Measurements from ENCODE around the gene NAXE.
A peak's percentile ranks its signal among the peaks of the same experiment; 100 is the strongest.

Gene NAXE

GRCh38 chr1:156616463-156616862 lies 24.9 kb downstream of the NAXE start:
- no peak overlapping the region for H3K4me3 ChIP-seq
- DNase-seq (ENCODE audit: low read depth, low spot score): no peak
- TF ChIP-seq EZH2 (IDR thresholded peaks at IDR 0.05) (no peak), POLR2AphosphoS5 (IDR thresholded peaks at IDR 0.05; ENCODE audit: borderline replicate concordance, low read depth, low read length) (no peak), FOXP2 (optimal IDR thresholded peaks at IDR 0.05; ENCODE audit: control extremely low read depth, extremely low read length, insufficient read depth) (no peak)
- no peaks in the 10 kb centered on the region for H3K36me3 ChIP-seq (ENCODE audit: insufficient read depth, low read length)
- no peak overlapping the region for H3K27ac ChIP-seq
- H3K9ac ChIP-seq (ENCODE audit: insufficient read length): no peak overlapping the region
- no peaks in the 10 kb centered on the region for H3K9me3 ChIP-seq (ENCODE audit: low read depth, low read length)

- H3K36me3 ChIP-seq (ENCODE audit: insufficient read depth, low read length): no peaks in the 10 kb centered on the region
- no peak within 1 kb of the TSS for H3K4me3 ChIP-seq
- H3K9ac ChIP-seq (ENCODE audit: insufficient read length): no peak within 1 kb of the TSS
- H3K9me3 ChIP-seq (ENCODE audit: low read depth, low read length): no peaks in the 10 kb centered on the region
- no peak within 1 kb of the TSS for H3K27ac ChIP-seq
- TF ChIP-seq FOXP2 (optimal IDR thresholded peaks at IDR 0.05; ENCODE audit: control extremely low read depth, extremely low read length, insufficient read depth): no peak
- TF ChIP-seq POLR2AphosphoS5 (IDR thresholded peaks at IDR 0.05; ENCODE audit: borderline replicate concordance, low read depth, low read length): no peak
- TF ChIP-seq EZH2 (IDR thresholded peaks at IDR 0.05): no peak
- DNase-seq (ENCODE audit: low read depth, low spot score): no peak
These were observed 27.4 kb downstream of the NAXE start, which contains the start of gene HAPLN2 for GRCh38 chr1:156618853-156619581. Gene HAPLN2, plus strand, starts transcription at chr1:156619415. Its CDS starts 4,076 bp downstream, at chr1:156623491.

- no peaks in the 10 kb centered on the region for H3K36me3 ChIP-seq (ENCODE audit: insufficient read depth, low read length)
- no peak for DNase-seq (ENCODE audit: low read depth, low spot score)
- H3K27ac ChIP-seq: no peak overlapping the region
- no peak overlapping the region for H3K4me3 ChIP-seq
- TF ChIP-seq POLR2AphosphoS5 (IDR thresholded peaks at IDR 0.05; ENCODE audit: borderline replicate concordance, low read depth, low read length) (no peak), EZH2 (IDR thresholded peaks at IDR 0.05) (no peak), FOXP2 (optimal IDR thresholded peaks at IDR 0.05; ENCODE audit: control extremely low read depth, extremely low read length, insufficient read depth) (no peak)
- no peak overlapping the region for H3K9ac ChIP-seq (ENCODE audit: insufficient read length)
- H3K9me3 ChIP-seq (ENCODE audit: low read depth, low read length): no peaks in the 10 kb centered on the region
These were observed 28.0 kb downstream of the NAXE start for GRCh38 chr1:156619582-156619955.

- no peak for DNase-seq (ENCODE audit: low read depth, low spot score)
- TF ChIP-seq POLR2AphosphoS5 (IDR thresholded peaks at IDR 0.05; ENCODE audit: borderline replicate concordance, low read depth, low read length) (no peak), FOXP2 (optimal IDR thresholded peaks at IDR 0.05; ENCODE audit: control extremely low read depth, extremely low read length, insufficient read depth) (no peak), EZH2 (IDR thresholded peaks at IDR 0.05) (no peak)
- Histone ChIP-seq H3K36me3 (ENCODE audit: insufficient read depth, low read length) (no peaks in the 10 kb centered on the region), H3K27ac (no peak overlapping the region), H3K4me3 (no peak overlapping the region), H3K9me3 (ENCODE audit: low read depth, low read length) (no peaks in the 10 kb centered on the region), H3K9ac (ENCODE audit: insufficient read length) (no peak overlapping the region)
These were observed 31.2 kb downstream of the NAXE start for GRCh38 chr1:156622581-156623297.

GRCh38 chr1:156623946-156624813 lies 32.6 kb downstream of the NAXE start:
- Histone ChIP-seq H3K9me3 (ENCODE audit: low read depth, low read length) (no peaks in the 10 kb centered on the region), H3K36me3 (ENCODE audit: insufficient read depth, low read length) (no peaks in the 10 kb centered on the region), H3K4me3 (peak overlapping the region; percentile 58; the same call in 1 of the 2 replicates), H3K27ac (no peak overlapping the region), H3K9ac (ENCODE audit: insufficient read length) (no peak overlapping the region)
- no peak for TF ChIP-seq EZH2 (IDR thresholded peaks at IDR 0.05)
- no peak for TF ChIP-seq POLR2AphosphoS5 (IDR thresholded peaks at IDR 0.05; ENCODE audit: borderline replicate concordance, low read depth, low read length)
- DNase-seq (ENCODE audit: low read depth, low spot score): no peak

GRCh38 chr1:156624814-156625435 lies 33.3 kb downstream of the NAXE start:
- H3K27ac ChIP-seq: no peak overlapping the region
- H3K36me3 ChIP-seq (ENCODE audit: insufficient read depth, low read length): no peaks in the 10 kb centered on the region
- peak overlapping the region; percentile 58 for H3K4me3 ChIP-seq
- H3K9ac ChIP-seq (ENCODE audit: insufficient read length): no peak overlapping the region
- TF ChIP-seq EZH2 (IDR thresholded peaks at IDR 0.05) (no peak), POLR2AphosphoS5 (IDR thresholded peaks at IDR 0.05; ENCODE audit: borderline replicate concordance, low read depth, low read length) (no peak), FOXP2 (optimal IDR thresholded peaks at IDR 0.05; ENCODE audit: control extremely low read depth, extremely low read length, insufficient read depth) (no peak)
- H3K9me3 ChIP-seq (ENCODE audit: low read depth, low read length): no peaks in the 10 kb centered on the region
- DNase-seq (ENCODE audit: low read depth, low spot score): no peak

- no peak for DNase-seq (ENCODE audit: low read depth, low spot score)
- no peaks in the 10 kb centered on the region for H3K36me3 ChIP-seq (ENCODE audit: insufficient read depth, low read length)
- no peak overlapping the region for H3K9ac ChIP-seq (ENCODE audit: insufficient read length)
- TF ChIP-seq EZH2 (IDR thresholded peaks at IDR 0.05): peak; percentile 92
- TF ChIP-seq FOXP2 (optimal IDR thresholded peaks at IDR 0.05; ENCODE audit: control extremely low read depth, extremely low read length, insufficient read depth): no peak
- H3K4me3 ChIP-seq: peak overlapping the region; percentile 43
- no peaks in the 10 kb centered on the region for H3K9me3 ChIP-seq (ENCODE audit: low read depth, low read length)
- no peak overlapping the region for H3K27ac ChIP-seq
These were observed 34.0 kb downstream of the NAXE start for GRCh38 chr1:156625436-156626078.

Data from SK-N-MC (cell line).